ENCODE data around the gene EPB41L4A.

DNA sequence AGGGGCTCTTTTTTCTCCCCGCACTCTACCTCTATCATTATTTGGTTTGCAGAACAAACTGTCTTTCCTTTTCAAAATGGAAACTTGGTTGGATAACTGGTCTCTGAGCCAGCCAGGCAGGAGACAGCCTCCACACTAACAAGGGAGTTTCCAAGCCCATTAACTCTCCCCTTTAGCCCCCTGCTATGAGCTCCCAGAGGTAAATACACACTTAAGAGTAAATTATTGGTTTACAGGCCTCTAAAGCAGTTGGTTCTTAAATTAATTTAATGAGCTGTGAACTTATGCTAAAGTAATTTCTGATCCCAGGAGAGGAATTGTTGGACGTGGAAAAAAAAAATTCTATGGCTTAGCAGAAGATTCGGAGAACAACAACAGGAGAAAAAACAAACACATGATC is 30.3 kb downstream of the EPB41L4A start:
- TF ChIP-seq, protein P1, sequence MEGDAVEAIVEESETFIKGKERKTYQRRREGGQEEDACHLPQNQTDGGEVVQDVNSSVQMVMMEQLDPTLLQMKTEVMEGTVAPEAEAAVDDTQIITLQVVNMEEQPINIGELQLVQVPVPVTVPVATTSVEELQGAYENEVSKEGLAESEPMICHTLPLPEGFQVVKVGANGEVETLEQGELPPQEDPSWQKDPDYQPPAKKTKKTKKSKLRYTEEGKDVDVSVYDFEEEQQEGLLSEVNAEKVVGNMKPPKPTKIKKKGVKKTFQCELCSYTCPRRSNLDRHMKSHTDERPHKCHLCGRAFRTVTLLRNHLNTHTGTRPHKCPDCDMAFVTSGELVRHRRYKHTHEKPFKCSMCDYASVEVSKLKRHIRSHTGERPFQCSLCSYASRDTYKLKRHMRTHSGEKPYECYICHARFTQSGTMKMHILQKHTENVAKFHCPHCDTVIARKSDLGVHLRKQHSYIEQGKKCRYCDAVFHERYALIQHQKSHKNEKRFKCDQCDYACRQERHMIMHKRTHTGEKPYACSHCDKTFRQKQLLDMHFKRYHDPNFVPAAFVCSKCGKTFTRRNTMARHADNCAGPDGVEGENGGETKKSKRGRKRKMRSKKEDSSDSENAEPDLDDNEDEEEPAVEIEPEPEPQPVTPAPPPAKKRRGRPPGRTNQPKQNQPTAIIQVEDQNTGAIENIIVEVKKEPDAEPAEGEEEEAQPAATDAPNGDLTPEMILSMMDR (IDR thresholded peaks at IDR 0.05) = no peak
- no peak for TF ChIP-seq EP300 (IDR thresholded peaks at IDR 0.05)

Measured in stomach (tissue), 4 donors.